Vagina (tissue), 2 donors: ENCODE data around the gene PRRX1.

Experiments
- POLR2A ChIP-seq, 2 donors: fragments of 450-650 bp; IDR thresholded peaks; one replicate each; pipeline ENCODE4 v1.6.1; 2017; ENCODE audit warnings: antibody characterized with exemption in 2 of 2, mild to moderate bottlenecking in 2 of 2, moderate library complexity in 2 of 2
- POLR2AphosphoS5 ChIP-seq, 2 donors: sonication (generic); formaldehyde crosslinking; IDR thresholded peaks; one replicate each; pipeline ENCODE4 v1.9.0; 2017; ENCODE audit warnings: antibody characterized with exemption in 2 of 2, mild to moderate bottlenecking in 2 of 2, low read depth in 1 of 2; ENCODE audit not compliant: insufficient read depth in 1 of 2
- TF ChIP-seq, protein P1 (sequence below), 3 experiments: fragments of 450-650 bp in 2 of 3; fragments of 200-600 bp in 1 of 3; sonication (generic) in 1 of 3; IDR thresholded peaks; one replicate each; pipeline ENCODE4 v1.5.1; 2017 to 2019; ENCODE audit warnings: antibody characterized with exemption in 3 of 3, mild to moderate bottlenecking in 2 of 3, moderate library complexity in 2 of 3

DNA sequence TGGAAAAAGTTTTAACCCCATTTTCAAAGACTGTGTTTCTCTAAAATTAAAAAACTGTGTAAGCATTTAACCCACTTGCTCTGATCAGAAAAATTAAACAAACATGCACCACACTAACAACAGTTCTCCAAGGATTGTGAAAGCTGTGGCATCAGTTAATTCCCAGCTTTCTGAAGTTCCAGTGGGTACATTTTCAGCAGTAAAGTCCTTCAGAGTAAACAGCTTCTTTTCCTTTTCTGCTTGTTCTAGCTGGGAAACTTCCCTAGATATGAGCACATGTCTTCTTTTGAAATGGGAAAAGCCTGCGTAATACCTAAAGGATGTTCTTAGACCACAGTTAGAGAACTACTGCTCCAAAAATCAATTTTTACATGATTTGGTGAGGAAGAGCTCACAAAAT, 11.1 kb downstream of the PRRX1 start:
- TF ChIP-seq POLR2A (IDR thresholded peaks at IDR 0.05) (no peak), POLR2AphosphoS5 (IDR thresholded peaks at IDR 0.05; ENCODE audit: insufficient read depth in 1 of 2, low read depth in 1 of 2) (no peak)
- TF ChIP-seq, protein P1, sequence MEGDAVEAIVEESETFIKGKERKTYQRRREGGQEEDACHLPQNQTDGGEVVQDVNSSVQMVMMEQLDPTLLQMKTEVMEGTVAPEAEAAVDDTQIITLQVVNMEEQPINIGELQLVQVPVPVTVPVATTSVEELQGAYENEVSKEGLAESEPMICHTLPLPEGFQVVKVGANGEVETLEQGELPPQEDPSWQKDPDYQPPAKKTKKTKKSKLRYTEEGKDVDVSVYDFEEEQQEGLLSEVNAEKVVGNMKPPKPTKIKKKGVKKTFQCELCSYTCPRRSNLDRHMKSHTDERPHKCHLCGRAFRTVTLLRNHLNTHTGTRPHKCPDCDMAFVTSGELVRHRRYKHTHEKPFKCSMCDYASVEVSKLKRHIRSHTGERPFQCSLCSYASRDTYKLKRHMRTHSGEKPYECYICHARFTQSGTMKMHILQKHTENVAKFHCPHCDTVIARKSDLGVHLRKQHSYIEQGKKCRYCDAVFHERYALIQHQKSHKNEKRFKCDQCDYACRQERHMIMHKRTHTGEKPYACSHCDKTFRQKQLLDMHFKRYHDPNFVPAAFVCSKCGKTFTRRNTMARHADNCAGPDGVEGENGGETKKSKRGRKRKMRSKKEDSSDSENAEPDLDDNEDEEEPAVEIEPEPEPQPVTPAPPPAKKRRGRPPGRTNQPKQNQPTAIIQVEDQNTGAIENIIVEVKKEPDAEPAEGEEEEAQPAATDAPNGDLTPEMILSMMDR (IDR thresholded peaks at IDR 0.05), result no peak
